HCT116 (cell line): ENCODE measurements around the gene TRIM69. TPM values are rescaled to one million over a fixed set of nuclear protein-coding genes. Genes with fewer than 3 reads are reported as not detected.

Experiments used
- ATAC-seq: fragments of 200-7000 bp; cut with Tn5 transposase; 2 replicates; pipeline ENCODE4 v1.9.1; 2020; ENCODE audit warnings: mild to moderate bottlenecking, moderate library complexity
- BruUV-seq: library from RNA; stranded (reverse); fragments of 400-500 nt; replicated peaks from 2 replicates; lab custom pipeline; 2021; lab: Mats Ljungman, UMichigan
- CTCF ChIA-PET: fragments of 300-600 bp; sonication (Branson Sonifier 250); formaldehyde crosslinking; loops from one replicate; lab custom pipeline; 2021; ENCODE audit warnings: antibody characterized with exemption; lab: Charles Lee
- POLR2A ChIA-PET: fragments of 300-600, 350-600 bp; sonication (Branson Sonifier 250); formaldehyde crosslinking; loops from one replicate; lab custom pipeline; 2021; ENCODE audit warnings: antibody characterized with exemption; lab: Charles Lee
- RAD21 ChIA-PET, 2 experiments: fragments of 300-600 bp; sonication (Branson Sonifier 250); formaldehyde crosslinking; loops; one replicate each; lab custom pipeline; 2023; ENCODE audit warnings: low total read pairs in 2 of 2; ENCODE audit not compliant: uncharacterized antibody in 2 of 2, unreplicated experiment in 2 of 2, low non-redundant PET in 1 of 2; lab: Charles Lee
- DNase-seq: peaks from one replicate; pipeline ENCODE4 v3.0.0-alpha.2; 2010; ENCODE audit warnings: low read depth, low spot score
- H2AFZ ChIP-seq: fragments of 200-600 bp; shearing (Covaris generic), sonication (generic); 2 replicates; pipeline ENCODE4 v1.6.1; 2017; ENCODE audit warnings: low read depth, mixed run types, mixed read lengths, antibody characterized with exemption, low read length; ENCODE audit not compliant: poor library complexity, severe bottlenecking
- H3K27ac ChIP-seq: 2 replicates; pipeline ENCODE4 v1.5.1; 2012; ENCODE audit warnings: low read depth, low read length
- H3K27me3 ChIP-seq: fragments of 200-600 bp; sonication (generic); 2 replicates; pipeline ENCODE4 v1.6.1; 2016; ENCODE audit warnings: mixed run types, low read length, mixed read lengths; ENCODE audit not compliant: insufficient read depth
- H3K36me3 ChIP-seq, 2 experiments: fragments of 200-500 bp in 1 of 2; fragments of 200-600 bp in 1 of 2; sonication (Bioruptor generic) in 1 of 2; sonication (generic) in 1 of 2; 2 replicates each; pipeline versions ENCODE4 v1.5.1 to v1.6.1; 2014 to 2016; ENCODE audit warnings: low read length in 2 of 2, inconsistent platforms in 1 of 2, mixed read lengths in 1 of 2, mixed run types in 1 of 2; ENCODE audit not compliant: insufficient read depth in 2 of 2, control insufficient read depth in 1 of 2
- H3K4me1 ChIP-seq, 2 experiments: fragments of 200-600 bp in 1 of 2; sonication (generic) in 1 of 2; 2 replicates each; pipeline versions ENCODE4 v1.5.1 to v1.6.1; 2012 to 2017; ENCODE audit warnings: low read length in 2 of 2, inconsistent platforms in 1 of 2, mild to moderate bottlenecking in 1 of 2, mixed read lengths in 1 of 2, mixed run types in 1 of 2, moderate library complexity in 1 of 2; ENCODE audit not compliant: insufficient read depth in 2 of 2, control insufficient read depth in 1 of 2
- H3K4me2 ChIP-seq: fragments of 200-600 bp; sonication (generic); 2 replicates; pipeline ENCODE4 v1.6.1; 2017; ENCODE audit warnings: mixed run types, low read length, mixed read lengths
- H3K4me3 ChIP-seq, 2 experiments: fragments of 200-600 bp in 1 of 2; sonication (generic) in 1 of 2; replicated peaks in 1 of 2; 2 replicates each; pipeline ENCODE4 v1.5.1; 2011 to 2016; ENCODE audit warnings: low read length in 2 of 2, control low read depth in 1 of 2, low read depth in 1 of 2, mild to moderate bottlenecking in 1 of 2, mixed read lengths in 1 of 2, mixed run types in 1 of 2
- H3K79me2 ChIP-seq: fragments of 200-600 bp; sonication (generic); 2 replicates; pipeline ENCODE4 v1.6.1; 2017; ENCODE audit warnings: mild to moderate bottlenecking, mixed run types, low read length, moderate library complexity, mixed read lengths; ENCODE audit not compliant: insufficient read depth
- H3K9ac ChIP-seq: fragments of 200-600 bp; sonication (generic); 2 replicates; pipeline ENCODE4 v1.6.1; 2016; ENCODE audit warnings: low read length, mixed read lengths
- H3K9me2 ChIP-seq: fragments of 200-600 bp; sonication (generic), shearing (Covaris generic); 2 replicates; pipeline ENCODE4 v1.6.1; 2017; ENCODE audit warnings: mixed run types, mild to moderate bottlenecking, moderate library complexity; ENCODE audit not compliant: insufficient read depth
- H3K9me3 ChIP-seq, 2 experiments: fragments of 200-500 bp in 1 of 2; fragments of 200-600 bp in 1 of 2; sonication (Bioruptor generic) in 1 of 2; sonication (generic) in 1 of 2; 2 replicates each; pipeline ENCODE4 v1.6.1; 2014 to 2017; ENCODE audit warnings: low read length in 2 of 2, mixed read lengths in 2 of 2, inconsistent platforms in 1 of 2, low read depth in 1 of 2, mild to moderate bottlenecking in 1 of 2, mixed run types in 1 of 2, moderate library complexity in 1 of 2; ENCODE audit not compliant: control insufficient read depth in 1 of 2, insufficient read depth in 1 of 2
- H4K20me1 ChIP-seq: fragments of 200-600 bp; sonication (generic), shearing (Covaris generic); 2 replicates; pipeline ENCODE4 v1.6.1; 2017; ENCODE audit warnings: mixed run types, mild to moderate bottlenecking, moderate library complexity; ENCODE audit not compliant: insufficient read depth
- EGR1 ChIP-seq: IDR thresholded peaks from 2 replicates; pipeline ENCODE4 v1.6.1; 2012; ENCODE audit warnings: low read depth
- ELF1 ChIP-seq: IDR thresholded peaks from 2 replicates; pipeline ENCODE4 v1.6.1; 2012; ENCODE audit warnings: low read depth, borderline replicate concordance
- EZH2 ChIP-seq: fragments of 200-600 bp; sonication (generic); IDR thresholded peaks from 2 replicates; pipeline ENCODE4 v1.6.1; 2017; ENCODE audit warnings: antibody characterized with exemption, mixed run types
- EZH2phosphoT487 ChIP-seq: fragments of 200-600 bp; IDR thresholded peaks from 2 replicates; pipeline ENCODE4 v1.6.1; 2018; ENCODE audit warnings: antibody characterized with exemption, borderline replicate concordance
- FOSL1 ChIP-seq: IDR thresholded peaks from 2 replicates; pipeline ENCODE4 v1.6.1; 2012; ENCODE audit warnings: low read depth
- POLR2A ChIP-seq: IDR thresholded peaks from 2 replicates; pipeline ENCODE4 v1.7.0; 2011; ENCODE audit warnings: borderline replicate concordance; ENCODE audit not compliant: insufficient read depth, insufficient read length; ENCODE audit errors: extremely low read depth
- POLR2AphosphoS5 ChIP-seq: IDR thresholded peaks from 2 replicates; pipeline ENCODE4 v1.6.1; 2011; ENCODE audit warnings: mild to moderate bottlenecking, low read depth, low read length, moderate library complexity
- RAD21 ChIP-seq: IDR thresholded peaks from 2 replicates; pipeline ENCODE4 v1.6.1; 2012; ENCODE audit warnings: low read depth, mild to moderate bottlenecking
- SP1 ChIP-seq: IDR thresholded peaks from 2 replicates; pipeline ENCODE4 v1.6.1; 2012; ENCODE audit warnings: low read depth
- SRF ChIP-seq: IDR thresholded peaks from 2 replicates; pipeline ENCODE4 v1.6.1; 2012; ENCODE audit warnings: low read depth
- TCF7L2 ChIP-seq: IDR thresholded peaks from 2 replicates; pipeline ENCODE4 v1.7.0; 2011; ENCODE audit warnings: borderline replicate concordance, inconsistent platforms; ENCODE audit not compliant: insufficient read depth, insufficient read length; ENCODE audit errors: extremely low read depth
- YY1 ChIP-seq: IDR thresholded peaks from 2 replicates; pipeline ENCODE4 v1.6.1; 2011; ENCODE audit warnings: low read length, low read depth, moderate library complexity, mild to moderate bottlenecking; ENCODE audit not compliant: insufficient replicate concordance; ENCODE audit errors: extremely low read depth
- ZFX ChIP-seq: fragments of 450-650 bp; IDR thresholded peaks from 2 replicates; pipeline ENCODE4 v1.6.1; 2017
- intact Hi-C: fragments of 100-400 bp; cut with micrococcal nuclease; formaldehyde crosslinking; loops from 2 replicates; pipeline ENCODE4 v1.10.0; 2022
- total RNA-seq: library from RNA; stranded (reverse); gene quantifications from one replicate; pipeline ENCODE4 v1.2.1, GENCODE V29; 2021; ENCODE audit not compliant: unreplicated experiment
- TF ChIP-seq, protein P1 (sequence below): IDR thresholded peaks from 2 replicates; pipeline ENCODE4 v1.6.1; 2012; ENCODE audit warnings: low read depth
- TF ChIP-seq, protein P2 (sequence below): IDR thresholded peaks from 2 replicates; pipeline ENCODE4 v1.6.1; 2012
- TF ChIP-seq, protein P3 (sequence below), 3 experiments: fragments of 200-600 bp in 1 of 3; sonication (generic) in 1 of 3; IDR thresholded peaks in 2 of 3; conservative IDR thresholded peaks in 1 of 3; 2 replicates each; pipeline ENCODE4 v1.5.1; 2012 to 2017; ENCODE audit warnings: low read depth in 2 of 3, low read length in 2 of 3, antibody characterized with exemption in 1 of 3, borderline replicate concordance in 1 of 3, control low read depth in 1 of 3, mild to moderate bottlenecking in 1 of 3, mixed read lengths in 1 of 3, mixed run types in 1 of 3, moderate library complexity in 1 of 3; ENCODE audit not compliant: insufficient read depth in 1 of 3
- TF ChIP-seq, protein P4 (sequence below): IDR thresholded peaks from 2 replicates; pipeline ENCODE4 v1.6.1; 2012

The TRIM69 gene
- total RNA-seq, 1 experiment from 2014 or later: 13.0 TPM

DNA sequence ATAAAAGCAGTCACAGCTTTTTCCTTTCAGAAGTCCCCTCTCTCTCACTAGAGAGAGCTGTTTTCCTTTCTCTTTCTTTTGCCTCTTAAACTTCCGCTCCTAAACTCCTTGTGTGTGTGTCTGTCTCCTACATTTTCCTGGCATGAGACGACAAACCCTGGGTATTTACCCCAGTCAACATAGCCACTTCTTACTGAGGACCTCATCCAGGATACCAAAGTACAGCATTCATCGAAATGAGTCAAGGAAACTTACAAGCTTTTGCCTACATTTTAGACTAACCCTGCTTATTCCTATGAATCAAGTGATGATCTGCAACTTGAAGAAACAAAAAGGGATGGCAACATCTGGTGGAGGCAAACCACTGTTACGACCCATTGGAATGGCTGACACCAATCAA, 41.9 kb upstream of the TRIM69 start:
- Histone ChIP-seq H3K27ac (no peak overlapping the region), H3K4me1 (no peaks in the 10 kb centered on the region)
- DNase-seq: no peak
- TF ChIP-seq, protein P1, sequence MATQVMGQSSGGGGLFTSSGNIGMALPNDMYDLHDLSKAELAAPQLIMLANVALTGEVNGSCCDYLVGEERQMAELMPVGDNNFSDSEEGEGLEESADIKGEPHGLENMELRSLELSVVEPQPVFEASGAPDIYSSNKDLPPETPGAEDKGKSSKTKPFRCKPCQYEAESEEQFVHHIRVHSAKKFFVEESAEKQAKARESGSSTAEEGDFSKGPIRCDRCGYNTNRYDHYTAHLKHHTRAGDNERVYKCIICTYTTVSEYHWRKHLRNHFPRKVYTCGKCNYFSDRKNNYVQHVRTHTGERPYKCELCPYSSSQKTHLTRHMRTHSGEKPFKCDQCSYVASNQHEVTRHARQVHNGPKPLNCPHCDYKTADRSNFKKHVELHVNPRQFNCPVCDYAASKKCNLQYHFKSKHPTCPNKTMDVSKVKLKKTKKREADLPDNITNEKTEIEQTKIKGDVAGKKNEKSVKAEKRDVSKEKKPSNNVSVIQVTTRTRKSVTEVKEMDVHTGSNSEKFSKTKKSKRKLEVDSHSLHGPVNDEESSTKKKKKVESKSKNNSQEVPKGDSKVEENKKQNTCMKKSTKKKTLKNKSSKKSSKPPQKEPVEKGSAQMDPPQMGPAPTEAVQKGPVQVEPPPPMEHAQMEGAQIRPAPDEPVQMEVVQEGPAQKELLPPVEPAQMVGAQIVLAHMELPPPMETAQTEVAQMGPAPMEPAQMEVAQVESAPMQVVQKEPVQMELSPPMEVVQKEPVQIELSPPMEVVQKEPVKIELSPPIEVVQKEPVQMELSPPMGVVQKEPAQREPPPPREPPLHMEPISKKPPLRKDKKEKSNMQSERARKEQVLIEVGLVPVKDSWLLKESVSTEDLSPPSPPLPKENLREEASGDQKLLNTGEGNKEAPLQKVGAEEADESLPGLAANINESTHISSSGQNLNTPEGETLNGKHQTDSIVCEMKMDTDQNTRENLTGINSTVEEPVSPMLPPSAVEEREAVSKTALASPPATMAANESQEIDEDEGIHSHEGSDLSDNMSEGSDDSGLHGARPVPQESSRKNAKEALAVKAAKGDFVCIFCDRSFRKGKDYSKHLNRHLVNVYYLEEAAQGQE: no peak
- TF ChIP-seq EZH2phosphoT487 (no peak), ZFX (no peak), EGR1 (no peak), SRF (no peak), EZH2 (no peak), RAD21 (no peak), TCF7L2 (no peak), ELF1 (no peak), POLR2A (no peak), POLR2AphosphoS5 (no peak), SP1 (no peak), YY1 (no peak), FOSL1 (no peak)
- TF ChIP-seq, protein P2, sequence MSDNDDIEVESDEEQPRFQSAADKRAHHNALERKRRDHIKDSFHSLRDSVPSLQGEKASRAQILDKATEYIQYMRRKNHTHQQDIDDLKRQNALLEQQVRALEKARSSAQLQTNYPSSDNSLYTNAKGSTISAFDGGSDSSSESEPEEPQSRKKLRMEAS: no peak
- TF ChIP-seq, protein P3, sequence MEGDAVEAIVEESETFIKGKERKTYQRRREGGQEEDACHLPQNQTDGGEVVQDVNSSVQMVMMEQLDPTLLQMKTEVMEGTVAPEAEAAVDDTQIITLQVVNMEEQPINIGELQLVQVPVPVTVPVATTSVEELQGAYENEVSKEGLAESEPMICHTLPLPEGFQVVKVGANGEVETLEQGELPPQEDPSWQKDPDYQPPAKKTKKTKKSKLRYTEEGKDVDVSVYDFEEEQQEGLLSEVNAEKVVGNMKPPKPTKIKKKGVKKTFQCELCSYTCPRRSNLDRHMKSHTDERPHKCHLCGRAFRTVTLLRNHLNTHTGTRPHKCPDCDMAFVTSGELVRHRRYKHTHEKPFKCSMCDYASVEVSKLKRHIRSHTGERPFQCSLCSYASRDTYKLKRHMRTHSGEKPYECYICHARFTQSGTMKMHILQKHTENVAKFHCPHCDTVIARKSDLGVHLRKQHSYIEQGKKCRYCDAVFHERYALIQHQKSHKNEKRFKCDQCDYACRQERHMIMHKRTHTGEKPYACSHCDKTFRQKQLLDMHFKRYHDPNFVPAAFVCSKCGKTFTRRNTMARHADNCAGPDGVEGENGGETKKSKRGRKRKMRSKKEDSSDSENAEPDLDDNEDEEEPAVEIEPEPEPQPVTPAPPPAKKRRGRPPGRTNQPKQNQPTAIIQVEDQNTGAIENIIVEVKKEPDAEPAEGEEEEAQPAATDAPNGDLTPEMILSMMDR (IDR thresholded peaks at IDR 0.05 in 2 of 3, conservative IDR thresholded peaks at IDR 0.05 in 1 of 3; ENCODE audit: borderline replicate concordance in 1 of 3, insufficient read depth in 1 of 3, low read depth in 2 of 3, low read length in 2 of 3): no peak
- TF ChIP-seq, protein P4, sequence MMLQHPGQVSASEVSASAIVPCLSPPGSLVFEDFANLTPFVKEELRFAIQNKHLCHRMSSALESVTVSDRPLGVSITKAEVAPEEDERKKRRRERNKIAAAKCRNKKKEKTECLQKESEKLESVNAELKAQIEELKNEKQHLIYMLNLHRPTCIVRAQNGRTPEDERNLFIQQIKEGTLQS: no peak
- TF ChIP-seq, all 23 proteins: peak for 0
- H3K36me3 ChIP-seq: no peaks in the 10 kb centered on the region
- H3K9ac ChIP-seq: no peak overlapping the region
- intact Hi-C loops: no loop called here
- H3K4me3 ChIP-seq: no peak overlapping the region
- H3K79me2 ChIP-seq: no peaks in the 10 kb centered on the region
- POLR2A ChIA-PET: no interaction called here
- no peaks in the 10 kb centered on the region for H3K9me2 ChIP-seq
- H3K27me3 ChIP-seq: no peaks in the 10 kb centered on the region
- H3K4me2 ChIP-seq: no peak overlapping the region
- RAD21 ChIA-PET: no interaction called here
- CTCF ChIA-PET: interaction anchor here (1.3 kb wide), 1 partner anchor 16 kb away, joined by 3 read pairs; no protein-coding TSS in a partner anchor
- no TSS peak for BruUV-seq
- H2AFZ ChIP-seq: no peak overlapping the region
- H4K20me1 ChIP-seq: no peaks in the 10 kb centered on the region
- ATAC-seq: no peak
- H3K9me3 ChIP-seq: no peaks in the 10 kb centered on the region
